ENCODE measurements around the gene TLN1.
A peak's percentile ranks its signal among the peaks of the same experiment; 100 is the strongest.

Gene TLN1

GRCh38 chr9:35732185-35732799, at the start of gene TLN1, which contains the start of gene CREB3:
Gene TLN1, minus strand, starts transcription at chr9:35732195. Its CDS starts 6,501 bp downstream, at chr9:35725694.
Gene CREB3, plus strand, starts transcription at chr9:35732666. Its CDS starts 107 bp downstream, at chr9:35732773.
- DNase-seq (ENCODE audit: low read depth), result peak; percentile 99

GRCh38 chr9:35781066-35781465, 49.1 kb upstream of the TLN1 start:
- no peak for DNase-seq (ENCODE audit: low read depth)

- DNase-seq (ENCODE audit: low read depth), result no peak
These were observed 46.5 kb upstream of the TLN1 start for GRCh38 chr9:35778496-35778895.

- no peak for DNase-seq (ENCODE audit: low read depth)
These were observed 44.0 kb upstream of the TLN1 start for GRCh38 chr9:35776018-35776417.

GRCh38 chr9:35774907-35775635, 43.1 kb upstream of the TLN1 start:
- no peak for DNase-seq (ENCODE audit: low read depth)

GRCh38 chr9:35771943-35772342, 39.9 kb upstream of the TLN1 start:
- peak; percentile 41 for DNase-seq (ENCODE audit: low read depth)

GRCh38 chr9:35771534-35771933, 39.5 kb upstream of the TLN1 start:
- no peak for DNase-seq (ENCODE audit: low read depth)

- DNase-seq (ENCODE audit: low read depth), result no peak
These were observed 39.1 kb upstream of the TLN1 start for GRCh38 chr9:35771075-35771433.

- no peak for DNase-seq (ENCODE audit: low read depth)
These were observed 37.8 kb upstream of the TLN1 start for GRCh38 chr9:35769763-35770162.

GRCh38 chr9:35767458-35767857, 35.5 kb upstream of the TLN1 start:
- DNase-seq (ENCODE audit: low read depth), result no peak

GRCh38 chr9:35766997-35767396, 35.0 kb upstream of the TLN1 start:
- DNase-seq (ENCODE audit: low read depth), result no peak

GRCh38 chr9:35763803-35764202, 31.8 kb upstream of the TLN1 start:
- no peak for DNase-seq (ENCODE audit: low read depth)

GRCh38 chr9:35763181-35763580, 31.2 kb upstream of the TLN1 start:
- no peak for DNase-seq (ENCODE audit: low read depth)

- peak; percentile 48 for DNase-seq (ENCODE audit: low read depth)
These were observed 28.7 kb upstream of the TLN1 start for GRCh38 chr9:35760651-35761050.

- no peak for DNase-seq (ENCODE audit: low read depth)
These were observed 27.8 kb upstream of the TLN1 start for GRCh38 chr9:35759795-35760194.

GRCh38 chr9:35758475-35759050, 26.6 kb upstream of the TLN1 start:
- peak; percentile 35 for DNase-seq (ENCODE audit: low read depth)

GRCh38 chr9:35757892-35758275, 25.9 kb upstream of the TLN1 start:
- DNase-seq (ENCODE audit: low read depth), result no peak

GRCh38 chr9:35757226-35757891, 25.4 kb upstream of the TLN1 start:
- DNase-seq (ENCODE audit: low read depth), result no peak

- peak; percentile 33 for DNase-seq (ENCODE audit: low read depth)
These were observed 24.6 kb upstream of the TLN1 start for GRCh38 chr9:35756275-35757225.

- no peak for DNase-seq (ENCODE audit: low read depth)
These were observed 23.1 kb upstream of the TLN1 start for GRCh38 chr9:35755071-35755470.

GRCh38 chr9:35754264-35754663, 22.3 kb upstream of the TLN1 start, which contains the start of gene MSMP:
Gene MSMP, minus strand, starts transcription at chr9:35754276. Its CDS starts 147 bp downstream, at chr9:35754129.
- no peak for DNase-seq (ENCODE audit: low read depth)

GRCh38 chr9:35753466-35753865, 21.5 kb upstream of the TLN1 start:
- DNase-seq (ENCODE audit: low read depth), result no peak
